ENCODE data around the gene CACNA1I.

The CACNA1I gene

DNA sequence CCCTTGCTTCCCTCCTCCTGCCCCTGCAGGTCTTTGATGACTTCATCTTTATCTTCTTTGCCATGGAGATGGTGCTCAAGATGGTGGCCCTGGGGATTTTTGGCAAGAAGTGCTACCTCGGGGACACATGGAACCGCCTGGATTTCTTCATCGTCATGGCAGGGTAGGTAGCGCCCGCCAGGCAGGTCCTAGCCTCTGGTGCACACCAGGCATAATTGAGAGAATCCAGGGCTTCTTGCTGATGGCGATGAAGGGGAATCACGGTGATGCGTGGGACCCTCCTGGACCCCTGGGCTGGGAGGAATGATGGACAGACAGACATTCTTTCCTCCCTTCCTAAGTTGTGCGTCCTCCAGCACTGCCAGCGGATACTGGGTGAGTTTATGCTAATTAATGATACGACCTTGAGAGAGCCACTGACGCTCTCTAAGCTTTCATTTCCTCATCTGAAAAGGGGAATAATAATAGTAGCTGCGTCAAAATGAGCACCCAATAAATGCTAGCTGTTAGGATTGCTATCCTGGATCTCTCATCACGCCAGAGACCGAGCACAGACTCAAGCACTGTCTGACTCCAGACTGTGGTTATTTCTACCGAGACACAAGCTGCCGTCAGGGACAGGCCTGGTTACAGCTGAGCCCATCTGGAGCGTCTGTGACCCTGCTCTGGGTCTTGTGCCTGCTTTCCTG lies 30.1 kb downstream of the CACNA1I start:
- DNase-seq, result no peak

DNA sequence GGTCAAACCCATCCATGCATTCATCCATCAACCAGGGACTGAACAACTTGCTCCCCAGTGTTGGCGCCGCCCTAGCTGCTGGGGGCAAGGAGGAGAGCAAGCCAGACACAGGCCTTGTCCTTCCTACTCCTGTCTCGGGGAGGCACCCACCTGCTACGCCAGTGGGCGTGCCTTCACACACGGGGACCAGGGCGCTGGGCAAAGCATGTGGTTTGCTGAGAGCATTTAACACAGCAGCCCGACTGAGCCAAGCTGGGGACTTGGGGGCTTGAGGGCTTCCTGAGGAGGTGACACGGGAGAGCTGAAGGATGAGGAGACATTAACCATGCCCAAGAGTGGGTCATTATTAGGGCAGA lies 30.6 kb downstream of the CACNA1I start:
- no peak for DNase-seq

DNA sequence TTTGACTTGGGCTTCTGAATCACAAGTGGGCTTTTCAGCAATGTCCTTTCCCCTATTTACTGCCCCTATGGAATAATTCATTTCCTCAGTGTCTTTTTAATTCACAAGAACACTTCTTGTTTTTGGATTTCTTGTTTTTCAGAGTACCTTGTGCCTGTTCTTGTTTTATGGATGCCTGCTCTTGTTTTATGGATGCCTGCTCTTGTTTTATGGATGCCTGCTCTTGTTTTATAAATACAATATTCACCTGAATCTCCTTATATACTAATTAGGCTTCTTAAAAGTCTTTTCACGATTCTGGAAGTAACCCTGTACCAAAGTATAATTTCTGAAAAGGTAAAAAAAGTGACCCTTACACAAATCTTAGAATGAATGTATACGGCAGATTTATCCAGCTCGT lies 32.8 kb downstream of the CACNA1I start:
- no peak for DNase-seq

DNA sequence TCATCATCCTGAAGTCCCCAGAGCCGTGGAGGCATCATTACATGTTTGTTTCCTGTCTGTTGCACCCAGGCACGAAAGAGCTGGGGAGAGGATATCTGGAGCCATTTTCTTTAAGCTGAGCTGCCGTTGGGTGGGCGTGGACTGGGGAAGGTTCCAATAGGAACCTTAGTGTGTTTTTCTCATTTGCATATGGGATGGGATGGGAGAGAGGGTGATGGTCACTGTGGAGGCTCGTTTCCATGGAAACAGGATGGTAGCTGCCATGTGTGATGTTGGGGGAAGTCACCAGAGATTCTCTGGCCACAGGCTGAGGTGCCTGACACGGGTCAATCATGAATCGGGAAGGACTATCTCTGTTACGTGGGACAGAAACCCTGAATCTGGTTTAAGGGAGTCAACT lies 39.7 kb downstream of the CACNA1I start:
- DNase-seq, result no peak

DNA sequence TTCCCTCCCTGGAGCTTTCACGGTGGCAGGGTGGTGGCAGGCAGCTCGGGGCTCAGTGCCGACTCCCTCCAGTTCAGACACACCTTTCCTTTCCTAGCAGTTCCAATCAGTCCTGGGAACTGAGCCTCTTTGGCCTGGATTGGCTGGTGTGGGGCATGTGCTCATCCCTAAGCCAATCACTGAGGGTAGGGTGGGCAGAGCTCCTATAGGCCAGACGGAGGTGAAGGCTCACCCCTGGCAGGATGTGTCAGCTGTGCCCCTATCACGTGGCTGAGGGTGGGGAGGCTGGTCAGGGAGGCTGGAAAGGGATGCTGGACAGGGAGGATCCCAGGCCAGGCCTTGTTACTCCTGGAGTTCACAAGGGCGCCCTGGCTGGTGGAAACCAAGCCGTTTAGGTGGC lies 40.2 kb downstream of the CACNA1I start:
- DNase-seq, result no peak

DNA sequence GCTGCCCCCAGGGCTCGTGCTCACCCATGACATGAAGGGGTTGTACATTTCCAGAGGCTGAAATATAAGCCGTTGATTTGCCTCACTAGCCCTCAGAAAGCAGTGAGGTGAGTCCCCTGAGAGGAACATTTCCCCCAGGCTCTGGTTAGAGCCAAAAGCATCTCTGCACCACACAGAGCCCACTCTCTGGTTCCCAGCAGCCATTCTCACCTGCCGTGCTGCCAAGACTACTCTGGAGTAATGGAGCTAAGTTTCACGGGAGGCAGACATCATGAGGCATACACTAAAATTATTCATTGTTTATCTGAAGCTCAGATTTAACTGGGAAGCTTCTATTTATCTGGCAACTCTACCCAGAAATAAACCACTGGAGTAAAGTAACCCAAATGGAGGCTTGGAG lies 40.8 kb downstream of the CACNA1I start:
- DNase-seq, result no peak

DNA sequence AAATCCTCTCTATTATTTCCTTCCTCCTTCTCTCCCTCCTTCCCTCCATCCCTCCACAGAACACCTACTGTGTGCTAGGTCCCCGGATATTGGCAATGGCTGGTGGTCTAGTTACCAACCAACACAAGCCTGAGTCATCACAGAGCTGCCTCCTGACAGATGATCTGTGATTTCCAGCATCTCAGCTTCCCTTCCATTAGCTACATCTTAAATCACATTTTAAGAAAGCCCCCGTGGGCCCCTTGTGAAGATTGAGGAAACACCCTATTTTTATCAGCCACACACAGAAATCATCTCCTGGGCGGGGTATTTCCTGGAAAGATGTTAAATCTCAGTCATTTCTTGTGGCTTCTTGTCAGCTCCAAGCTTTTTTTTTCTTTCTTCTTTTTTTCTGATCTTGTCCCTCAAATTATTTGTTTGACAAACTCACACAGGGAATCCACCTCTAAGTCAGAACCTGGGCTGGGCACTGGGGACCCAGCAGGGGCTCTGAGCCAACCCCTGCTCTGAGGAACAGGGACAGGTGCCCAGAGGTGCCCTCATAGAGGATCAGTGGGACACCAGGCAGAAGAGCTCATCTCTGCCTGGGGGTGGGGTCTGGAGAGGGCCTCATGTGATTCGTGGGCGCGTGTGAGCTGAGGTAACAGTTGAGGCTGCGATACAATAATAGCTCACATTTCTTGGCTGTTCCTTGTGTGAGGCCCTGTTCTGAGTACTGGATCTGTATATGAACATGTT lies 42.4 kb downstream of the CACNA1I start:
- DNase-seq, result peak; percentile 16

DNA sequence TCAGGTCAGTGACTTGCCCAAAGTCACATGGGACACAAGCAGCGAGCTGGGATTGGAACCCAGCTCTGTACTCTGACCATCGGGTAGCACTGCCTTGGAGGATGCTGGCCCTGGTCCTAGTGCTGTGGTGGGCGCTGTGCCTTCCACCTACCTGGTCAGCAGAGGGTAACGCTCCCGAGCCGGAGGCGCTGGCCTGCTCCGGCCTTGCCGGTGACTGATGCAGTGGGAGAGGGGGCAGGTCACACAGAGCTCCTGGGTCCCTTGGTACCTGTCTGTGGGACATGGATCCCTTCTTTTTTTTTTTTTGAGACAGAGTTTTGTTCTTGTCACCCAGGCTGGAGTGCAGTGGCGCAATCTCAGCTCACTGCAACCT lies 43.0 kb downstream of the CACNA1I start:
- DNase-seq, result no peak

DNA sequence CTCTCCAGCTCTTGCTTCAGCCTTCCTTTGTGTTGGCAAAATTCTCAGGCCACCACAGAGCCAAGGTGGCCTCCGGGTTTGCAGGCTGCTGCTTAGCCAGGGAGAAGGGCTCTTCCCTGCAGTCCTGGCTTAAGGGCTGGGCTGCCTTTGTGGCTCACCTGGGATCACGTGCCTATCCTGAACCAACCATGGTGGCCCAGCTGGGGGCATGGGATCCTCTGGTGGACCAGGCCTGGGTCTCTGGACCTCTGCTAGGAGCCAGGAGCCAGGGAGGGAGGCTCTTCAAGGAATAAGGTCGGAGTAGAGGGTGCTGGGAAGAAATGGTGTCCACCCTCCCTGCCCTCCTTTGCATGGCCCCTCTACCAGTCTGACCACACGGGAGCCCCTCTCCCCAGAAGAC lies 43.9 kb downstream of the CACNA1I start:
- no peak for DNase-seq

DNA sequence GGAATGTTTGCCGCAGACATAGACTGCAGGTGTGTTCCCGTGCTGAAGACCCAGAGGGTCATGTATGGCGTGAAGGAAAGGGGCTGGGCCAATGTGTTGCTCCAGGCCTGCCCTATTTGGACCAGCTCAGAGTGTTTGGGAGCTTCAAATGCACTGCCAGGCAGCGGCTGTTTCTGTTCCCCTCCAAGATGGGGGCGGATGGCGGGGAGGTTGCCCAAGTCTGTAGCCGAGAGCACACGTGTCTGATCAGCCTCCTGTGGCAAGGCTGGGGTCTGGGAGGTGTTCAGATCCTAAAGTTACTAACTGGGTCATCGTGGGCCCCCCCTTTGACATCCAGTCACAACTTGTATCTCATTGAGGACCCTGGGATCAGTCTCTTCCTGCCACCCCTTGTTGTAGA lies 45.5 kb downstream of the CACNA1I start:
- DNase-seq, result no peak

DNA sequence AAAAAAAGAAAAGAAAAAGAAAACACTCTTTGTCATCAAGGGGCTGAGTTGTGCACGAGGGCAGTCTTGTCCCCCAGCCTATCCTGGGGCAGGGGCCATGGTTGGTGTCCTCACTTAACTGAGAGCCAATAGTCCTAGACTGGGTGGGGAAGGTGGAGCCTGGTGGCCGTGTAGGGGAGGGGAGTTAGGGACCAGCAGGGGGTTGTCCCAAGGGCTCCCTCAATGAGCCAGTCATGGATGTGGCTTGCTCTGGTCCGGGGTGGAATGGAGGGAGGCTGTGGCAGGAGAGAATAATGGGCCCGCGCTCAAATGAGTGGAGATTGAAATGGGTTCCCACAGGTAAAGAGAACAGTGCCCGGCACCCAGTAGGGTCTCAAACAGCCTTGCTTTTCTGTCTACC lies 46.2 kb downstream of the CACNA1I start:
- DNase-seq, result no peak

DNA sequence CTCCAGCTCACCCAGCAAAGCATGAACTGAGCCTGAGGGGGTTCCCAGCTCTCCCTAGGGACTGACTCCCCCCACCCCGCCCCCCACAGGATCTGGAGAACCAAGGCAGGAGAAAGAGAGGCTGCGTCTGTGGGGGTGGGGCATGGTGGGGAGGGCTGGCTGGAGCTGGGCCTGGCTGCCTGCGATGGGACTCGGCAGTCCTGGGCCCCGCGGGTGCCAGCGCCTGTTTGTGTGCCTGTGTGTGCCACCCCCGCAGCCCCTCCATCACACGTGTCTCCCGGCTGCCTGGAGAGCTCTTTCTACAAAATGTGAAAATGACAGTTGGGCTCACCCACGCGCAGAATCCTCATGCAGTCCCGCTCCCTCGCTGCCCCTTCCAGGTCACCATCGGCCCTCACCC lies 46.8 kb downstream of the CACNA1I start:
- DNase-seq, result peak; percentile 21

DNA sequence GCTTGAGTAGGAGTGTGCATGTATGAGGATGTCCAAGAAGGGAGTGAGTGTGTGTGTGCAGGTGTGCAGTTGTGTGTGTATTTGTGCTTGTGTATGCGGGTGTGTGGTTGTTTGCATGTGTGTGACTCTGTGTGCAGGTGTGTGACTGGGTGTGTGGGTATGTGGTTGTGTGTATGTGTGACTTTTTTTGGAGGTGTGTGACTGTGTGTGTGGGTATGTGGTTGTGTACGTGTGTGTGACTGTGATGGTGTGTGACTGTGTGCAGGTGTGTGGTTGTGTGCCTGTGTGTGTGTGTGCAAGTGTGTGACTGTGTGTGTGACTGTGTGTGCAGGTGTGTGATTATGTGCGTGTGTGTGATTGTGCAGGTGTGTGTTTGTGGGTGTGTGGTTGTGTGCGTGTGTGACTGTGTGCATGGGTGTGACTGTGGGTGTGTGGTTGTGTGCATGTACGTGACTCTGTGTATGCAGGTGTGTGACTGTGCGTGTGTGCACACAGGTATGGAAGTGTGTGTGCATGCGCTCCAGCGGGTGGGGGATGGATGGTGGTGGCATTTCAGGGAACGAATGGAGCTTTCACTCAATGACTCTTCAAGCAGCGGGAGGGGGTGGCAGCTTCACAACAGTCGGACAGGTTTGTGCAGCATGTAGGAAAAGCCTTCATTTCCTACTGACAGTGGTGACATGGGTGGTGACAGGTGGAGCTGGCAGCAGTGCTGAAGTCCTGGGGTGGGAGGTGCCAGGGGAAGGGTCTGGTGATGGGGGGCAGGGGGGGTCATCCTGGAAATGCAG lies 47.6 kb downstream of the CACNA1I start:
- no peak for DNase-seq

DNA sequence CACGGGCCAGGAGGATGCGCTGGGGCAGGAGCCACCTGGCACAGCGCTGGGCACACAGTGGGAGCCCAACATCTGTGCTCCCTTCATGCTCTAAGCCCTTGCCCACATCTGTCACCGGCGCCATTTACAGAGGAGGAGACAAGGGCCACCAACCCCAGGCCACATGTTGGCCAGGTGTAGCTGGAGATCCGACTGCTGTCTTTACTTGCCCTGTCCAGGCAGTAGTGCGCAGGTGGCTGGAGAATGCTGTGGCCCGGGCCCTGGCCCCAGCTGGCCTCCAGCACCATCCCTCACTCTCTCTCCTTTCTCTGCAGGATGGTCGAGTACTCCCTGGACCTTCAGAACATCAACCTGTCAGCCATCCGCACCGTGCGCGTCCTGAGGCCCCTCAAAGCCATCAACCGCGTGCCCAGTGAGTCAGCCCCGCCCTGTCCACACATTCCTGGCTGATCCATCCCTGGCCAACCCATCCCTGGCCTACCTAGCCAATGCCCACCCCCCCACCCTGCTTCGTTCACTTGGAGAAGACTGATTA lies 48.5 kb downstream of the CACNA1I start:
- DNase-seq, result no peak

DNA sequence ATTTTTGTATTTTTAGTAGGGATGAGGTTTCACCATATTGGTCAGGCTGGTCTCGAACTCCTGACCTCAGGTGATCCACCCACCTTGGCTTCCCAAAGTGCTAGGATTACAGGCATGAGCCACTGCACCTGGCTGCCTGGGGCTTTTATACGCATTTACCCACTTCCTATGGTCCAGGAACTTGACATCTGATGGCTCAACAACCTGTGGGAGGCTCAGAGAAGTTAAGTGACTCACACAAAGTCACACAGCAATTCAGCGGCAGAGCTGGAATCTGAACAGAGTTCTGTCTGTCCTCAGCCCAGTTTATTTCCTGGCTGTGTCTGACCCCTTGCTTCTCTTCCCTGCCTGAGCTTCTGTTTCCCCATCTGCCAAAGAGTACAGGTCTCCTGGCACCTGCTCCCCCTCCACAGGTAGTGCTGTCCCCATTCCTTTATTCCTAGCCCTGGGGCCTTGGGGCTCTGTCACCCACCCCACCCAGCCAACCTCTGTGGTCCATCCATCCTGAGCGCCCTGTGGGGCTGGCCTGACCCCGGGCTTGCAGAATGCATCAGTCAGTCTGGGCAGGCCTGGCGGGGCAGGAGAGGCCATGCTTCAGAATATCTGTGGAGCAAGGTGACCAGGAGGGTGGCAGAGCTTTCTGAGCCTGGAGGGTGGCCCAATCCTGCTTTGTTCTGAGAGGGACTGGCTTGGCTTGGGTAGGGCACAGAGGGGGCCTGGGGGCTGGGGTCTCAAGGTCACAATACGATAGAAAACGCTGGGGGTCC lies 50.6 kb downstream of the CACNA1I start:
- DNase-seq, result no peak

DNA sequence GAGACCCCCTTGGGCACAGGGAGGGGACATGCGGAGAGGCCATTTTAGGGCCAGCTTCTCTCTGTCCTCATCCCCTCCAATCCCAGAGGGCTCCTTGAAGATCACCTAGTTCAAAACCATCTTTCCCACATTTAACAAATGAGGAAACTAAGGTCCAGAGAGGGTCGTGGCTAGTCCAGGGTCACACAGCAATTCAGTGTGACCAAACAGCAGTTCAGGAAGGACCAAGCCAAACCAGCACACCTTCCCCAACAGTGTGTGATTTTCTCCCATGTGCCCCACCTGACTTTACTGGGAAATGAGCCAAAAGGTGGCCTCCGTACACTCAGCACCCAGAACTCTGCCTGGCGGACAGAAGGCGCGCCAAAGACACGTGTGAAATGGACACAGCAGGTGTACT lies 51.3 kb downstream of the CACNA1I start:
- DNase-seq, result no peak

DNA sequence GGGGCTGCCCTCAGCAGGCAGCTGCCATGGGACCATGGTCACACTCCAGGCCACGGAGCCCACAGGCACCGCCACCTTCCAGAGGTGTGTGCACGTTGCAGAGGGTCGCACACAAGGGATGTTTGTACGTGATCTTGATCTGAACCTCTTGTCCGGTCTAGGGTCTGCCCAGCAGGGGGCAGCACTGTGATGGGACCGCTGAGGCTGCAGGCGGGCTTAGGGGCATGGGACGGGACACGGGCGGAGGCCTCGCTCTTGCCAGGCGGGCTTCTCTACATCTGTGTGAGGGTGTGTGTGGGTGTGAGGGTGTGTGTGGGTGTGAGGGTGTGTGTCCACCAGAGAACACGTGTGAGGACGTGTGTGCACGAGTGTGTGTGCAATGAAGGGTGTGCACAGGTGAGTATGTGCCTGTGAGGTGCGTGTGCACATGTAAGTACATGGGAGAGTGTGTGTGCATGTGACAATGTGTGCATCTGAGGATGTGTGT lies 52.4 kb downstream of the CACNA1I start:
- DNase-seq, result peak; percentile 54

DNA sequence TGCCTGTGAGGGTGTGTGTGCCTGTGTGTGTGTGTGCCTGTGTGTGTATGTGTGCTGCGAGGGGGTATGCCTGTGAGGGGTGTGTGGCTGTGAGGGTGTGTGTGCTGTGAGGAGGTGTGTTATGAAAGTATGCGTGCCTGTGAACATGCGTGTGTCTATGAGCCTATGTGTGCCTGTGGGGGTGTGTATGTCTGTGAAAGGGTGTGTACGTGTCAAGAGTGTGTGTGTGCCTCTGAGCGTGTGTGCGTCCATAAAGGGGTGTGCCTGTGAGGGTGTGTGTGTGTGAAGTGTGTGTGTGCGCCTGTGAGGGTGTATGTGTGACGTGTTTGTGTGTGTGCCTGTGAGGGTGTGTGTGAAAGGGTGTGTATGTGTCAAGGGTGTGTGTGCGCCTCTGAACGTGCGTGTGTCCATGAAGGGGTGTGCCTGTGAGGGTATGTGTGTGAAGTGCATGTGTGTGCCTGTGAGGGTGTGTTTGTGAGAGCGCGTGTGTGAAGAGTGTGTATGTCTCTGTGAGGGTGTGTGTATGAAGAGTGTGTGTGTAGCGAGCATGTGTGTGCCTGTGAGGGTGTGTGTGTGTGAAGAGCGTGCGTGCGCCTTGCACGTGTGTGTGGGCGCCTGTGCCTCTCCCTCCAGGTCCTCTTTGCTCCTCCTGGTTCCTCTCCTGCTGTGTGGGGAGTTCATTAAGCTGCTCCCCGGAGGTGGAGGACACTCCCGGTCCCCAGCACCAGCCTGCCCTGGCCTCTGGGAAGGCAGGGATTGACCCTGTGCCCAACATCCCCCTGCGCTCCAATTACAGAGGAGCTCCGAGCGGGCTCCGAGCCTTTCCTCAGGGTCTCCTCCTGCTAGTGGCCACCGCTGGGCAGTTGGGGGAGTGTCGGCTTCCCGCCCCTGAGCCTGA lies 53.3 kb downstream of the CACNA1I start:
- DNase-seq, result no peak

DNA sequence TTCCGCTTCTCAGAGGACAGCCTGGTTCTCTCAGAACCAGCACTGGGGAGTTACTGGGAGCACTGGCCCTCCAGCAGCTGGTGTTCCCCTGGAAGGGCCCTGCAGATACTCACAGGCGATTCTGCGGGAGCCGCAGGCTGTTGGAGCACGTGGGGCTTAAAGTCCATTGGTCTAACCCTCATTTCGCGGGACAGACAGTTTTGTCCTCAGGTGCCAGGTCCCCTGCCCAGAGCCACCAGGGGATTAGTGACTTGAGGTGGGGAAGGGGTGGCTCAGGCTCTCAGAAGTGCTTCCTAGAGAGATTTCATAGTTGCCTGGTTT lies 53.9 kb downstream of the CACNA1I start:
- DNase-seq, result no peak

DNA sequence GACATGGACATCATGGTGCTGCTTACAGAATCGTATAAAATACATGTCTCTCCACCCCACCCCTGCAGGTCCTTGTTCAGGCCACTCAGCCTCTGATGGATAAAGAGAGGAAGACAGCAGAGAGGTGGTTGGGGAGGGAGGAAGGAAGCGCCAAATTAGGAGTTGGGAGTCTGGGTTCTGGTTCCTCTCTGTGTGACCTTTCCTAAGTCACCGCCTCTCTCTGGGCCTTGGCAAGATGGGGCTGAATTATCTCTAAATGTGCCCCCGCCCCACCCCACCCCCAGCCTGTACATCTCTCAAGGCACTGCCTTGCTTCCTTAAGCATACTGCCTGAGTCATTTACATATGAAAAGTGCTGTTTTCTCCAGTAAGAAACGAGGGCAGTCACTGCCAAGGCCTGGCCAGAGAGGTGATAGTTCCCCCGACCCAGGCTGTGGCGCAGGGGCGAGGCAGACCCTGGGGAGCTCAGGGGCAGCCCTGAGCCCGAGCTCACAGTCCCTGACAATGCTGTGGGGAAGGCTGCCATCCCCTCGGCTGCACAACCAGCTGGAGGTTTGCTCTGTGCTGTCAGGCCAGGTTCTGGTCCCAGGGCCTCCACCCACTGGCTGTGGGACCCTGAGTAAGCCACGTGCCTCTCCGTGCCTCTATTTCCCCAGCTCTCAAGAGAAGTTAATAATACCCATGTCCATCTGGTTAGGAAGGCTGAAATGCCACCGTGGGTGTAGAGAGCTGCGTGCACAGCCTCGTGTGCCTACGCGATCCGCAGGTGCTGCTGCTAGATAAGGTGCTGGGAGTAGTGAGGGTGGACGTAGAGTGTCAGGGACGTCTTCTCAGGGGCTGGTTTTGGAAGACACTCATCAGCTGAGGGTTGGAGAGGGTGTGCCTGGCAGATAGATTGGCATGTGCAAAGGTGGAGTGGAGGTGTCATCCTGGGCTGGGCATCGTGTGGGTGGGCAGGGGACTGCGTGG lies 55.3 kb downstream of the CACNA1I start:
- no peak for DNase-seq

DNA sequence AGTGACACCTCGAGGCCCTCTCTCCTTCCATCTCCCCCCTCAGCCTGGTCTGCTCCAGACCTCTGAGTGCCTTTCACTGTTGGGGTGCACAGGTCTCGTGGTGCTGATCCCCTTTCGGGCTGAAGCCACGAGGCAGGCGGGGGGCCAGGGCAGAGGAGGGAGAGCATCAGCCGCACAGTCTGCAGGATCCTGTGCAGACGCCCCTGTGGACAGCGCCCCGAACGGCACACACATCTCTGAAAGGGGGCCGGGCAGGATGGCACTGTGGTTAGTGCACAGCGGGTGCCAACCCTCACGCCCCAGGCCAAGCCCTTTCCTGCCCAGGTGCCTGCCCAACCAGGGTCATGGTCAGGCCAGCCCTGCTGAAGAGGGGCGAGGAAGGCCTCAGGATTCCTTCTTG lies 56.7 kb downstream of the CACNA1I start:
- no peak for DNase-seq

Measured in activated T-cell treated with anti-CD3 and anti-CD28 coated beads for 4 hours (primary cell).